DMS 273 (cell line): Measurements from ENCODE around the gene DAAM2.

ENCODE experiments used
- DNase-seq: peaks from one replicate; lab custom pipeline; 2025; ENCODE audit not compliant: unreplicated experiment; lab: John Stamatoyannopoulos, UW

Gene DAAM2

DNA sequence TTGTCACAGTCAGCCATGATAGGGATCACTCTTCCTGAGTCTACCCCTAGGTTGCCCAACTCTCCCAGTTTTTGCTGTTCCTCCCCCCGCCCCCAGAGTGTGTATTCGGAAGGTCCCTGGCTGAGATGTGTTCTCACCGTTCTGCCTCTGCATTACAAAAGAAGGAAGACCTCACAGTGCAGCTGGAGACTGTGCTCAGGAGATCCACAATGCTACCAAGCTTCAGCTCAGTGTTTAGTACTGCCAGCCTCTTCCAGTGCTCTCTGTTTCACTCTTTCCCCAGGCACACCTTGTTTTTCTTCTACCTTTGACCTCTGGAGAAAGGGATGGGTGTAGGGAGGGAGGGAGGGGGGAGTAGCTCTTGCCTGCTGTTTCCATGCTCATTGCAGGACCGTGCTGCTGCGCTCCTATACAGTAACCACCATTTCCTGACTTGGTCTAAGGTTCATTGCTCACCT, 155.5 kb downstream of the DAAM2 start:
- no peak for DNase-seq

DNA sequence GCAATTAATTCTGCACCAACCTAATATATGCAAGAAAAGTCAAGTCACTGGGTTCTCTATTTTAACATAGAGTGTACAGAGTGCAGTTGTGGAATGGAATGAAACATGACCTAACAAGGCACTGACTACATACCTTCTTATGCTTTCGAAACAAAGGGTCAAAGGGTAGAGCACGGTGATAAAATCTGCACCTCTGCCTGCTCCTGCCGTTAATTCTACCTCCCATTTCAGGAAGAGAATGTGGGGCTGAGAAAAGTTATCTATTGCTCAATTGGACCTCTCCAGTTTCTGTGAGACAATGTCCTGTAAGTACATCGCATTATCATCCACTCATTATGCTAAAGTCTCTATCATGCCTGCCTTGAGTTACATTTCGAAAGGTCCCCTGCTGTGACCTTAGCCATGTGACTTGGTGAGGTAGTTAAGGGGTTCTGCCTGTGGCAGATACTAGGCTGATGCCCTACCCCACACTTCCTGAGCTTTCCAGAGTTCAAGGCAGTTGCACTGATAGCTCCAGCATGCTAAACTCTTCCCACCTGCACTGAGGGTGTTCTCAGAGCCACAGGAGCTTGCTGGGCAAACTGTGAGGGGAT, 156.1 kb downstream of the DAAM2 start:
- DNase-seq: no peak

DNA sequence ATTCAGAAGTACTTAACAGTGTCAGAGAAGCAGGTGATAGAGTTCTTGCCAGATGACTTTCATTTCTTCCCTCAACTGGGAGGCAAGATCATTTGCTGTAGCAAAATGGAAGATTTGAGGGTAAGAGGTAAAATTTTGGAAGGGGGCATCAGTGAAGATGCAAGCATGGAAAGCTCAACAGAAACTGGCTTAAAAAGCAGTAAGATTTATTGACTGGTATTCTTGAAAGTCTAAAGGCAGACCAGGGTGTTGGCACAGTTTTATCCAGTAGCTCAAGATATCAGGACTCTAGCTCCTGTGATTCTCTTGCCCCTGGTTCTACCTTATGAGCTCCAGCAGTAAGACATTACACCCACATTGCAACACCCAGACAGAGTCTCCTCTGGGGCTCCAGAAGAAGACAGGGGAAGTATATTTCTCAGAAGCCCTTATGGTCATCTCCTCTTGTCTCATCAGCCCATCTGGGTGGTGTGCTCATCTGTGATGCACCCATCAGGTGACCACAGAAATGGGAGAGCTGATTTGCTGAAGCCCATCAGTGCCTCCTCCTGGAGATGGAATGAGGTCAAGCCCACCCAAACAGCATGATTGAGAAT, 158.0 kb downstream of the DAAM2 start:
- DNase-seq: no peak

DNA sequence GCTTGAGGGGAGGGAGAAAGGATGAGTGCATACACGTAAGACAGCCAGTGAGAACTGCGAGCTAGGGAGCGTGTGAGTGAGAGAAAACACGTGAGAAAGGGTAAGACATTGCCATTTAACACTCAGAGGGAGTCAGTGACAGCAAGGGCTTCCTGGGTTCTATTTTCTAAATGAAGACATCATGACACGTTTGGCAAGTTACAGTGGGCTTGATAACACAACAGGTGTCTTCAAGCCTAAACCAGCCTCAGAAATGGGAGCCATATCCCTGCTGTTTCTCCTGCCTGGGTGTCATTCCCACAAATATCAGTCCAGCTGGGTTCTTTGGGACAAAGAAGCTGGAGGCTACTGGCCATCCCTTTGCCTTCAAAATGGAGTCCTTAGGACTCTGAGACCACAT, 159.0 kb downstream of the DAAM2 start:
- no peak for DNase-seq

DNA sequence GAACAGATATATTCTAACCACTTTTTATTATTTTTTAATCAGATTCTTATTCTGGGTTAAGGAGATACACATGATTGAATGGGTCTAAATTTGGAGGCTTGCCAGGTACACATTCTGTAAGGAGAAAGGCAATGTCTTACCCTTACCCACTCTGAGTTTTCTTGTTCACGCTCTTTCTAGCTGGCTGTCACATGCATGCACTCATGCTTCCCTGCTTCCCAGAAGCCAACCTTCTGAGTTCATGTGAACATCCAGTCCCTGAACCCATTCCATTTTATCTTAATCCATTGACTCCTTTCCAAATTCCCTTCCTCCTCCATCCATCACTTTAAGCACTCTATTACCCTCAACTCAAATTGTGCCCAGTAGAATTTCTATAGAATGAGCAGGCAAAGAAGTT, 159.5 kb downstream of the DAAM2 start:
- no peak for DNase-seq

DNA sequence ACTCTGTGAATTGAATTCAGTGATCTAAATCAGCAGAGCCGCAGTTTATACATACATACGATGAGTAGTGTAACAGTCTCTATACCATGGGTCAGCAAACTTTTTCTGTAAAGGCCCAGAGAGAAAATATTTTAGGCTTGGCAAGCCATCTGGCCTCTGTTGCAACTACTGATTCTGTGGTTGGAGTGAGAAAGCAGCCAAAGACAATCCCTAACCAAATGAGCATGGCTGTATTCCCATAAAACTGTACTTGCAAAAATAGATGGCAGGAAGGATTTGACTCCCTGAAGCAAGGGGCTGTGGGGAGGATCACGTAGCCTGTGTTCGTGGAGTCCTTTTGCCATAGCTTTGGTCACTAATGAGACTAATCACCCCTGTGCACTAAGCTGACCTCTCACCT, 160.0 kb downstream of the DAAM2 start:
- no peak for DNase-seq

DNA sequence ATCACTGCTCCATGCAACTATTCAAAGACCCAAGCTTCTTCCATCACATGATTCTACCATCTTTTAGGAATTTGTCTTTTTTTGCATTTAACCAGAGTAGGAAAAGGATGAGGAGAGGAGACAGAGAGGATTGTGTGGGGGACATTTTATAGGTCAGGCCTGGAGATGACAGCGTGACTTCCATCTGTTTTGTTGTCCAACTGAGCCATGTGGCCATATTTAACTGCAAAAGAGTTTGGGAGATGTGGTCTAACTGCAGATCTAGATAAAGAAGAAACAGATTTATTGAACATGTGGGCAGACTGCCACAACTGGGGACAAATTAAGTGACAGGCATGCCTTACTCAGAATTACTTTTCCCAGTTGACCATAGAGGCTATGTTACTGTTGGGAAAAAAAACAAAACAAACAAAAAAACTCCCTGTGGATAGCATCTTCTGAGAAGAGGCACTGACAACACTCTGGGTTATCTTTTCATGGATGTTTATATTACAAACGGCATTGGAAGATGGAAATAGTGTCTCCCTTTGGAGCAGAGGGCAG, 161.0 kb downstream of the DAAM2 start:
- DNase-seq: no peak
